ENCODE measurements around the gene NTN1.

The NTN1 gene

GRCh38 chr17:9037736-9038135 is 16.4 kb downstream of the NTN1 start:
- no peak for DNase-seq

GRCh38 chr17:9038380-9038779 is 17.1 kb downstream of the NTN1 start:
- DNase-seq: no peak

- DNase-seq: no peak
Observed at GRCh38 chr17:9044772-9045463, 23.6 kb downstream of the NTN1 start.

DNA sequence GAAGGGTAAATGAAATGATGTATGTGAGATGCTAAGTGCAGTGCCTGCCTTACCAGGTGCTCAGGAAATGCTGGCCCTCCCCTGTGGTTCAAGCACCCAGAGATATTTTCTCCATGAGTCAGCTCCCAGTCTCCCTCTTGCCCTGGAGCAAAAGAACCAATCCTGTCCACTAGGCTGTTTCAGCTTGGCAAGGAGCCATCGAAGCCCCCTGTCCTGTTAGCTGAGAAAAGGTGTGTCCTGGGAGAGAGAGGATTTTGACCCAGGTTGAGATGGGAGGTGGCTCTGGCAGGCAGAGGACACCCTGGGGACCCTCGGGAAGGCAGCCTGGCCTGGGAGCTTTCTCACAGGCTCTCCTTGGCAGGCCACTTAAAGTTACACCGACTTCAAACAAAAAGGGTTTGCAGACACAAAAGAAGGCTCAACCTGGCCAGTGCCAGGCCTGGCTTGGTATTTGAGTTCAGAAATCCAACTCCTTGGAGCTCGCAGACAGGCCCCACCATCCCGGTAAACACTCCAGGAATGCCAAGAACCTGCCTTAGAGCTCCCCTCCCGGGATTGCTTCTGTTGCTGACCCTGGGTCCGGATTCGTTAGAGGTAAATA is 29.6 kb downstream of the NTN1 start:
- DNase-seq: peak; percentile 9

DNA sequence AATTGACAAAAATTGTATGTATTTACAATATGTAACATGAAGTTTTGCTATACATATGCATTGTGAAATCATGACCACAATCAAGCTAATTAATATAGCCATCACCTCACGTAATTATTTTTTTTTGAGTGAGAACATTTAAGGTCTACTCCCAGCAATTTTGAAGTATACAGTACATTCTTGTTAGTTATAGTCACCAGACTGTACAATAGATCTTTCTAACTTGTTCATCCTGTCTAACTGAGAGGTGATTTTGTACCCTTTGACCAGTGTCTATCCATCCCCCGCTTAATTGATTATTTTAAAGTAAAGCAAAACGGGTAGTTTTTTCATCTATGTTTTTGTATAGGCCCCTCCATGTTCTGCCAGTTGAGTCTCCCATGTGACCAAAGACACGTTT is 30.3 kb downstream of the NTN1 start:
- DNase-seq: no peak

DNA sequence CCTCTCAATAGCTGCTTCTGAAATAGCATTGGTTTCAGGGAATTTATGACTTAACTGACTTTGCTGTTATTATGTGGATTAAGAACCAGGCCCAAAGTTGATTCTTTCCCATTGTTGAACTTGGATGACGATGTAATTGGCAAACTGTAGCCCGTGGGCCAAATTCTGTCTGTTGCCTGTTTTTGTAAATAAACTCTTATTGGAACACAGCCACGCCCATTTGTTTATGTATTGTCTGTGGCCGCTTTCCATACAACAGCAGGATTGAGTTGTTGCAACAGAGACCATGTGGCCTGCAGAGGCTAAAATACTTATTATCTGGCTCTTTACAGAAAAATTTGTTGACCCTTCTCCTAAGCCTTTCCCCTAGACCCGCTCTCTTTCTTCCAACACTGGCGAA is 31.6 kb downstream of the NTN1 start:
- no peak for DNase-seq

DNA sequence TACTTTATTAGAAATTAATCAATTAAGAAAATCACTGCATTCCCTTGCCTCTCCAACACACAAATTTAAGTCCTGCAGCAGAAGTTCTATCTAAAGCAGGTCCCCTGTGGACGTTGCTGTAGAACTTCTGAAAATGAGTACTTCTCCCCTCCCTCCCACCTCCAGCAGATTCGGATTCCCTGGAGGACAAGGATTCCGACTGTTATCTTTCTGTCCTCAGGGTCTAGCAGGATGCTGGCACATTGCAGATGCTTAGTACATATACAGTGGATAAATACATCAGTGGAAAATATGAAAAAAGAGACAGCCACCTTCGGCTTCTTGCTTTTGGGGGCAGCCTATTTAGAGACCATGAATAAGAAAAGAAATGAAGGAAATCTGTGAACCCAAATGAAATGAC is 32.1 kb downstream of the NTN1 start:
- DNase-seq: no peak

DNA sequence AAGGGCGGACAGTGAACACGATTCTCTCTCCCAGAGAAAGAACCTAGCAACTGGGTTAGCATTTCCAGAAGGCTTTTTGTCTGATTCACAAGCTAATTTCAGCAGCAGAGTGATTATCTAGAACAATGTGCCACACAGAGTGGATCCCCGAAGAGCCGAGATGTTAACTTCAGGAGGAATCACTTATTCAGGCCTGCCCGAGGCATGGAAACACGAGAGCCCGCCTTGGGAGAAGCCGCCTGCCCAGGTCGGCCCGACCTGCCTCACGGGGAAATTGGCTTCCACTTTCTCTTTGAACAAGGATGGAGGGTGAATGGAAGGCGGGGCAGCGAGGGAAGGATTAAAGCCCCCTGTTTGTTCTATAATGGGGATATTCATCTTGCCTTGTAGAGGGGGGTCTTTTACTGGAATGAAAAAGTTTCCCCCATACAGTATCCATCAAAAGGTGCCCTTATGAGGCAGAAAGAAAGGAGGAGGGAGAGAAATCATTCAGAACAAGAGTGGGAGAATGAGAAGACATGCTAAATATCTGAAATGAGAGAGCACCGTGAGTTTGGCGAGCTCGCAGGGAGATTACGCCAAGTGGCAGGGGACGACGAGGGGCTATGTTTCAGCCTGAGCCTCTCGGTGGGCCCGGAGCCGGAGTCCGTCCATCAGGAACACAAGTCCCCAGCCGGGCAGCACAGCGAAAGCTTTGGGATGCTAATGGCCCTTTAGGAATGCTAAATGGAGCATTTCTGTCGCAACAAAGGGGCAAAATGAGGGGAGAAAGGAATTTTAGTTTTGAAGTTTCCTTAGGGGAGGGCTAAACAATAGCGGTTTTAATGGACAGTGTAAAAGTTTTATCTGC is 33.0 kb downstream of the NTN1 start:
- no peak for DNase-seq

DNA sequence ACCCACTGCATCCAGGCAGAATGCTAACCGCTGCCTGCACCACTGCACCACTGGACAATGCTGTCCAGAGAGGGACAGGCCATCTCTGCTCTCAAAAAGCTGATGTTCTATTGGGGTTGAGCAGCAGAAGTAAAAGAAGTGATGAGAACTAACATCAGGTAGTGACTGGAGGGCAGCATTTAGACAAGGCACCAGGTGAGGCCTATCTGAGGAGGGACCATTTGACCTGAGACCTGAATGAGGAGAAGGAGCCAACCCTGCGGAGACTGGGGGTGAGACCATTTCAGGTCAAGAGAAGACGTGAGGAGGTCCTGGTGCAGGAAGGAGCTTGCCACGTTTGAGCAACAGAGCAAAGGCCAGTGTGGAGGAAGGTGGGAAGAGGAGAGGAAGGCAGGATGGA is 34.0 kb downstream of the NTN1 start:
- DNase-seq: no peak

GRCh38 chr17:9056566-9056965 is 35.3 kb downstream of the NTN1 start:
- no peak for DNase-seq

- no peak for DNase-seq
Observed at GRCh38 chr17:9057310-9057709, 36.0 kb downstream of the NTN1 start.

DNA sequence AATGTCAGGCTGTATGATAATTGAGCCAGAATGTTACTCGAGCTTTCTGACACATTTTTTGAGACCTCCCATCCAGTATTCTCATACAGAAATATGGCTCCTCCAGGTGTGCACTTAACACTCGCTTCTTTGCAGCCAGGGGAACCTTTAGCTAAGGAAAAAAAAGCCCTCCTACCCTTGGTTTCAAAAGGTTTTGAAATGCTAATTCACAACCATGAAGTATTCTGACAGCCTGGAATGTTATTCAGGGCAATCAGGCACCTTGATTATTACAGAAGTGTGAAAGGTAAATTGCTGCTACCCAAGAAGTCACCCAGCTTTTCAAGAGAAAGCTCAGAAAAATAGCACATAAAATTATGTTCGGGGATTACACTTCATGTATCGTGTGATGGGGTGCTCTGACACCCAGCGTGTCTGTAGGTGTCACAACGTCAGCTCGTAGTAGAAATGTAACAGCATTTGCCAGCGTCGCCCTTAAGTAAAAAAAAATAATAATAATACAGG is 41.1 kb downstream of the NTN1 start:
- DNase-seq: no peak

DNA sequence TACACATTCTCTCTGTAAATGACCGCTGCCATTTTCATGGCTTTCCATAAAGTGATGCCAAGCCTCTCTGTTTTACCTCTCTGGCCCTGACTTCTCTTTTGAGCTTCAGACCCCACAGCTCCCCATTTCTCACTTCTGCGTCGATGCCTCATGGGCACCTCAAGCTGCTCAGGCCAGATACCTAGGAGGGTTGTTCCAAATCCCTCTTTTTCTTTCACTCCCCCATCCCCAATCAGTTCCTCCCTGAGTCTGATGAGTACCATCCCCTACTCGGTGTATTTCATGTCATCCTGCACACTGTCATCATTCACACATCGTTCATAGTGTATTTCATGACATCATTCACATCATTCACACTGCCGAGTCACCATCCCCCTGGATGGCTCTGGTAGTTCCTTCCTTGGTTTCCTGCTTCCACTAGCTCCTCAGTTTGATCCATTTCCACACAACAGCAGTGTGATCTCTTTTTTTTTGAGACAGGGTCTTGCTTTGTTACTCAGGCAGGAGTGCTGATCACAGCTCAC is 43.1 kb downstream of the NTN1 start:
- no peak for DNase-seq

DNA sequence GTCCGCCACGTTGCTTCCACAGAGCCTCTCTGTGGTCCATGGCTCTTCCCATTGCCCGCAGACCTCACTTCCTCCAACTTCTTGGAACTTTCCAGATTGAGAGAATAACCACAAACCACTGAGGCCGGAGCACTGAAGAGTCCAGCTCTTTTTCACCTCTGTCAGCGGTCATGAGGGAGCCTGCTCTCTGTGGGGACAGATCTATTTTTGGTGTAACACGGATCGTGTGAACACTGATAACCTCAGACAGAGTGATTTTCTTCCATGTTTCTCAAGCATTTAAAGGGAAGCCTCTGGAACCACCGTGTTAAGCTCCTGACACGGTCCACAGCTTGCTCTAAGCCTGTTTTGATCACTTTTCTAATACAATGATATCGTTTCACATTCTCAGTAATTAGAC is 49.7 kb downstream of the NTN1 start:
- DNase-seq: no peak

GRCh38 chr17:9071811-9072498 is 50.6 kb downstream of the NTN1 start:
- DNase-seq: no peak

- DNase-seq: no peak
Observed at GRCh38 chr17:9072696-9073339, 51.5 kb downstream of the NTN1 start.

DNA sequence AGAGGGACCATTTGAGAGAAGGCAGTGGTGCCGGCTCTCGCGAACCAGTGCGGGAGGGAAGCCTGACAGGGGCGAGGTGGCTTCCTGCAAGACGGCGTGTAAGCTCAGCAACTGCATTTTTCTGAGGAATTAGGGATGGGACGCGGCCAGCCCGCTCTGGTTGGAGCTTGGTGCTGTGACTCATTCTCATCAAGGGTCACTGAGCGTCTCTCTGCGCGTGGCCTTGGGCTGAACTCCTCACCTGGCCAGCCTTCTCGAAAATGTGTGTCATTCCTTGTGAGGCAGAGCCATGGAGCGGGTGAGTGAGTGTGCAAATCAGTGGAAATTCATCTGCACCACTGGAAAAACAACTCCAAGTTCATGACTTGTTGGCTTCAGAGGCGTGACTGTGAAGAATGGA is 52.8 kb downstream of the NTN1 start:
- no peak for DNase-seq

GRCh38 chr17:9079461-9080103 is 58.3 kb downstream of the NTN1 start:
- DNase-seq: no peak

DNA sequence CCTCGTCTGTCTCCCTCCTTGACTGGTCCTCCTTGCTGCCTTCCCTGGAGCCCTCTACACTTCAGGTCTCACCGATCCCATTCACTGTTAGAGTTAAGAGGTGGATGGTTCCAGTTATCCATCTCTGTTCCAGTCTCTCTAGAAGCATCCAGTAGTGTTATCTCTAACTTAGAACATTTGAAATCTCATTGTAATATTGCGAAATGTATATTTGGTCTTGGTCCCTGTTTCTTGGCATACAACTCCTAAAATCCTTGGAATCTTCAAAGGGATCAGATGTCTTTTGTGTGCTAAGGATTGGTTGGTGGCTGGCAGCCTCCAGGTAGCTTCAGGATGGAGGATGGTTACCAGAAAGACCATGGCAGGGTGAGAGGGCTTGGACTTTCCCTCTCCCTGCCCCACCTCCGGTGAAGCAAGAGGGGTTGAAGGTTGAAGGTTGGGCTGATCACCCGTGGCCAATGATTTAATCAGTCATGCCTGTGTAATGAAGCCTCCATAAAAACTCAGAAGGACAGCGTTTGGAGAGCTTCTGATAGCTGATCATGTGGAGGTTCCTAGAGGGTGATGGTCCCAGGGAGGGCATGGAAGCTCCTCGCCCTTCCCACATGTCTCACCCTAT is 59.1 kb downstream of the NTN1 start:
- DNase-seq: no peak

DNA sequence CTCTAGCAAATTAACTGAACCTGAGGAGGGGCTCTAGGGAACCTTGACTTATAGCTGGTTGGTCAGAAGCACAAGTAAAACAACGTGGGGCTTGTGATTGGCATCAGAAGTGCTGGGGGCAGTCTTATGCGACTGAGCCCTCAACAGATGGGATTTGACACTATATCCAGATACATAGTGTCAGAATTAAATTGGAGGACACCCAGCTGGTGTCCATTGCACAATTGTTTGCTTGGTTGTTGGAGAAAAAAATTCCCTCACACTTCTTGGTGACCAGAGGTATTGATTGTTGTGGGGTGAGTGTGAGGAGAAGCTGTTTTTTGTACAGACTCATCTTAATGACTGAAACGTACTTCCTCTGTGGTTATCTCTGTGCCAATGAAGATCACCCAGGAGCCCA is 59.7 kb downstream of the NTN1 start:
- DNase-seq: no peak

DNA sequence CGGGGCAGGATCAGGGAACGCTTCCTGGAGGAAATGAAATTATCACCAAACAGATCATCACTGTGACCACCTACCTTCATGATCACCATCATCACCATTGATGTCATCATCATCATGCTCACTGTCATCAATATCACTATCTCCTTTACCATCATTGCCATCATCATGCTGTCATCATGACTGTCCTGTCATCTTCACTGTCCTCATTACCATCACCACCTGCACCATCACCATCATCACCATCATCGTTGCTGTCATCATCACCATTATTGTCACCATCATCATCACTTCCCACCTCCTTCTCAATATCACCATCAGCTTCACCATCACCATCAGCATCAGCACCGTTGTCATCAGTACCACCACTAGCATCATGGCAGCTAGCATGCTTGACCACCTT is 65.3 kb downstream of the NTN1 start:
- no peak for DNase-seq
